Neuronal stem cell (in vitro differentiated cells): ENCODE results near the gene PSMA3.

ENCODE experiments used
- DNase-seq: peaks from one replicate; pipeline ENCODE4 v3.0.0-alpha.2; 2013; ENCODE audit warnings: low spot score
- H2AFZ ChIP-seq: one replicate; pipeline ENCODE4 v1.6.1; 2013; ENCODE audit warnings: mild to moderate bottlenecking, low read length, inconsistent platforms
- H2AK5ac ChIP-seq: 2 replicates; pipeline ENCODE4 v1.6.1; 2013; ENCODE audit warnings: low read depth, mild to moderate bottlenecking, inconsistent platforms, low read length, moderate library complexity, mixed read lengths
- H2BK120ac ChIP-seq: 2 replicates; pipeline ENCODE4 v1.6.1; 2013; ENCODE audit warnings: low read depth, mild to moderate bottlenecking, inconsistent platforms, low read length, moderate library complexity, mixed read lengths
- H2BK12ac ChIP-seq: one replicate; pipeline ENCODE4 v1.6.1; 2013; ENCODE audit warnings: low read length, inconsistent platforms
- H2BK15ac ChIP-seq: 2 replicates; pipeline ENCODE4 v1.6.1; 2013; ENCODE audit warnings: mild to moderate bottlenecking, low read length, inconsistent platforms, mixed read lengths
- H2BK5ac ChIP-seq: one replicate; pipeline ENCODE4 v1.6.1; 2013; ENCODE audit warnings: inconsistent platforms, mild to moderate bottlenecking, low read length, moderate library complexity
- H3K14ac ChIP-seq: one replicate; pipeline ENCODE4 v1.6.1; 2013; ENCODE audit warnings: low read length, inconsistent platforms
- H3K18ac ChIP-seq: 2 replicates; pipeline ENCODE4 v1.6.1; 2013; ENCODE audit warnings: low read length, inconsistent platforms
- H3K23ac ChIP-seq: 2 replicates; pipeline ENCODE4 v1.6.1; 2013; ENCODE audit warnings: low read depth, mild to moderate bottlenecking, mixed read lengths, low read length, inconsistent platforms; ENCODE audit not compliant: poor library complexity
- H3K27ac ChIP-seq: replicated peaks from 3 replicates; pipeline ENCODE4 v1.5.1; 2013; ENCODE audit warnings: low read length, inconsistent platforms
- H3K27me3 ChIP-seq, 3 experiments: 2 replicates each; pipeline ENCODE4 v1.6.1; 2013; ENCODE audit warnings: low read length in 3 of 3, mild to moderate bottlenecking in 2 of 3, inconsistent platforms in 1 of 3, low read depth in 1 of 3, mixed read lengths in 1 of 3, moderate library complexity in 1 of 3; ENCODE audit not compliant: control insufficient read depth in 3 of 3, insufficient read depth in 3 of 3
- H3K36me3 ChIP-seq, 2 donors: replicated peaks in 1 of 2; 2 replicates each; pipeline ENCODE4 v1.6.1; 2013; ENCODE audit warnings: low read length in 2 of 2; ENCODE audit not compliant: control insufficient read depth in 2 of 2, insufficient read depth in 2 of 2
- H3K4ac ChIP-seq: 2 replicates; pipeline ENCODE4 v1.6.1; 2013; ENCODE audit warnings: inconsistent platforms, mild to moderate bottlenecking, low read length, moderate library complexity
- H3K4me1 ChIP-seq, 2 donors: 1 replicate in 1 of 2; 2 replicates in 1 of 2; pipeline ENCODE4 v1.6.1; 2013; ENCODE audit warnings: low read length in 2 of 2, low read depth in 1 of 2; ENCODE audit not compliant: control insufficient read depth in 2 of 2, insufficient read depth in 1 of 2
- H3K4me2 ChIP-seq: one replicate; pipeline ENCODE4 v1.6.1; 2013; ENCODE audit warnings: mild to moderate bottlenecking, low read length, inconsistent platforms; ENCODE audit not compliant: insufficient read depth, poor library complexity, severe bottlenecking
- H3K4me3 ChIP-seq, 2 donors: 2 replicates each; pipeline ENCODE4 v1.5.1; 2013; ENCODE audit warnings: low read length in 2 of 2, mild to moderate bottlenecking in 2 of 2, inconsistent platforms in 1 of 2, moderate library complexity in 1 of 2
- H3K79me1 ChIP-seq: one replicate; pipeline ENCODE4 v1.6.1; 2013; ENCODE audit warnings: low read depth, mild to moderate bottlenecking, inconsistent platforms, low read length, moderate library complexity
- H3K9ac ChIP-seq: one replicate; pipeline ENCODE4 v1.6.1; 2013; ENCODE audit warnings: mild to moderate bottlenecking, low read depth, low read length, inconsistent platforms; ENCODE audit not compliant: poor library complexity
- H3K9me3 ChIP-seq, 2 donors: replicated peaks in 1 of 2; 2 replicates each; pipeline versions ENCODE3 to v1.6.1; 2013; ENCODE audit warnings: low read length in 2 of 2, mild to moderate bottlenecking in 2 of 2, inconsistent platforms in 1 of 2, low read depth in 1 of 2, mixed read lengths in 1 of 2, moderate library complexity in 1 of 2; ENCODE audit not compliant: control insufficient read depth in 2 of 2, insufficient read depth in 1 of 2
- H4K8ac ChIP-seq: one replicate; pipeline ENCODE4 v1.6.1; 2013; ENCODE audit warnings: low read depth, mild to moderate bottlenecking, inconsistent platforms, low read length, moderate library complexity
- H4K91ac ChIP-seq: one replicate; pipeline ENCODE4 v1.6.1; 2013; ENCODE audit warnings: low read length, low read depth, mild to moderate bottlenecking, inconsistent platforms; ENCODE audit not compliant: poor library complexity
- WGBS, 2 donors: extraction: QIAGEN DNeasy Blood & Tissue Kit; methylation state at CpG; one replicate each; pipeline ENCODE4 v1.1.7; 2013; ENCODE audit warnings: missing lambda C conversion rate in 2 of 2, mixed read lengths in 1 of 2; ENCODE audit not compliant: insufficient read length in 2 of 2, insufficient replicate concordance in 1 of 2; ENCODE audit errors: extremely low coverage in 2 of 2; 5-methylcytosine and 5-hydroxymethylcytosine counted together

PSMA3 gene

GRCh38 chr14:58297412-58297761 is 52.7 kb downstream of the PSMA3 start:
- no peak overlapping the region for H2BK15ac ChIP-seq
- no peak overlapping the region for H4K8ac ChIP-seq
- H3K36me3 ChIP-seq: peaks cover 9 to 55% of the 10 kb centered on the region in 2 donors
- H3K27me3 ChIP-seq: no peaks in the 10 kb centered on the region
- H2AK5ac ChIP-seq: no peak overlapping the region
- WGBS, 2 donors: no CpG with 5 or more reads among the region's 10 CpGs
- H2AFZ ChIP-seq: peak overlapping the region; percentile 88
- no peak overlapping the region for H4K91ac ChIP-seq
- no peak for DNase-seq
- H3K27ac ChIP-seq: peak overlapping the region; percentile 80
- H3K9ac ChIP-seq: peak overlapping the region; percentile 70
- peak overlapping the region; percentile 44 for H3K4me2 ChIP-seq
- H2BK12ac ChIP-seq: no peak overlapping the region
- H3K9me3 ChIP-seq: no peaks in the 10 kb centered on the region
- no peak overlapping the region for H2BK5ac ChIP-seq
- H3K14ac ChIP-seq: no peak overlapping the region
- no peak overlapping the region for H3K4ac ChIP-seq
- H2BK120ac ChIP-seq: no peak overlapping the region
- peak overlapping the region; percentile 66 to 83 for H3K4me3 ChIP-seq
- H3K18ac ChIP-seq: peak overlapping the region; percentile 76
- H3K79me1 ChIP-seq: peaks cover 12% of the 10 kb centered on the region
- H3K23ac ChIP-seq: no peak overlapping the region
- H3K4me1 ChIP-seq: peaks cover 0 to 4% of the 10 kb centered on the region in 2 donors

GRCh38 chr14:58297762-58298476 is 53.3 kb downstream of the PSMA3 start:
- no CpG with 5 or more reads among the region's 40 CpGs for WGBS, 2 donors
- Histone ChIP-seq H3K18ac (peak overlapping the region; percentile 98), H2AK5ac (no peak overlapping the region)

GRCh38 chr14:58298477-58299400 is 54.1 kb downstream of the PSMA3 start, which contains the start of gene ARID4A:
TSS of gene ARID4A (plus strand) at chr14:58298555. CDS start at chr14:58299855, 1,300 bp downstream.
- H3K23ac ChIP-seq: peak within 1 kb of the TSS; percentile 58
- peak within 1 kb of the TSS; percentile 93 for H2AFZ ChIP-seq
- no CpG with 5 or more reads among the region's 79 CpGs for WGBS, 2 donors
- peak within 1 kb of the TSS; percentile 22 for H2BK12ac ChIP-seq
- peak within 1 kb of the TSS; percentile 95 for H3K27ac ChIP-seq
- no peak for DNase-seq
- peak within 1 kb of the TSS; percentile 70 for H2AK5ac ChIP-seq
- peak within 1 kb of the TSS; percentile 65 for H3K14ac ChIP-seq
- no peaks in the 10 kb centered on the region for H3K27me3 ChIP-seq
- peak within 1 kb of the TSS; percentile 62 for H2BK15ac ChIP-seq
- H3K4ac ChIP-seq: peak within 1 kb of the TSS; percentile 5
- H4K8ac ChIP-seq: no peak within 1 kb of the TSS
- H2BK5ac ChIP-seq: peak within 1 kb of the TSS; percentile 89
- peak within 1 kb of the TSS; percentile 66 to 97 for H3K4me3 ChIP-seq
- H2BK120ac ChIP-seq: peak within 1 kb of the TSS; percentile 47
- H3K4me2 ChIP-seq: peak within 1 kb of the TSS; percentile 68
- H3K18ac ChIP-seq: peak within 1 kb of the TSS; percentile 98
- H3K4me1 ChIP-seq: peaks cover 0 to 4% of the 10 kb centered on the region in 2 donors
- H3K9ac ChIP-seq: peak within 1 kb of the TSS; percentile 93
- H3K9me3 ChIP-seq: no peaks in the 10 kb centered on the region
- H3K79me1 ChIP-seq: peaks cover 12% of the 10 kb centered on the region
- no peak within 1 kb of the TSS for H4K91ac ChIP-seq
- peaks cover 9 to 56% of the 10 kb centered on the region in 2 donors for H3K36me3 ChIP-seq

More at GRCh38 chr14:58297762-58298476, 53.3 kb downstream of the PSMA3 start:
- Histone ChIP-seq H2BK12ac (no peak overlapping the region), H3K79me1 (peaks cover 13% of the 10 kb centered on the region), H2BK15ac (no peak overlapping the region), H3K9me3 (no peaks in the 10 kb centered on the region), H3K4me3 (peak overlapping the region; percentile 66 to 97), H3K27ac (peak overlapping the region; percentile 95), H3K4me1 (peaks cover 0 to 4% of the 10 kb centered on the region in 2 donors), H2BK120ac (no peak overlapping the region), H2BK5ac (no peak overlapping the region), H4K91ac (no peak overlapping the region), H3K4me2 (no peak overlapping the region), H3K9ac (peak overlapping the region; percentile 91), H3K23ac (no peak overlapping the region), H4K8ac (no peak overlapping the region), H3K36me3 (peaks cover 9 to 55% of the 10 kb centered on the region in 2 donors), H3K27me3 (no peaks in the 10 kb centered on the region), H2AFZ (peak overlapping the region; percentile 93), H3K14ac (peak overlapping the region; percentile 65), H3K4ac (no peak overlapping the region)
- peak; percentile 100 for DNase-seq
